ENCODE results near the gene MFNG. TPM values are rescaled to one million over a fixed set of nuclear protein-coding genes. Genes with fewer than 3 reads are reported as not detected.

The MFNG gene
- total RNA-seq, 2 experiments from 2014 or later, result 225 to 235 TPM

DNA sequence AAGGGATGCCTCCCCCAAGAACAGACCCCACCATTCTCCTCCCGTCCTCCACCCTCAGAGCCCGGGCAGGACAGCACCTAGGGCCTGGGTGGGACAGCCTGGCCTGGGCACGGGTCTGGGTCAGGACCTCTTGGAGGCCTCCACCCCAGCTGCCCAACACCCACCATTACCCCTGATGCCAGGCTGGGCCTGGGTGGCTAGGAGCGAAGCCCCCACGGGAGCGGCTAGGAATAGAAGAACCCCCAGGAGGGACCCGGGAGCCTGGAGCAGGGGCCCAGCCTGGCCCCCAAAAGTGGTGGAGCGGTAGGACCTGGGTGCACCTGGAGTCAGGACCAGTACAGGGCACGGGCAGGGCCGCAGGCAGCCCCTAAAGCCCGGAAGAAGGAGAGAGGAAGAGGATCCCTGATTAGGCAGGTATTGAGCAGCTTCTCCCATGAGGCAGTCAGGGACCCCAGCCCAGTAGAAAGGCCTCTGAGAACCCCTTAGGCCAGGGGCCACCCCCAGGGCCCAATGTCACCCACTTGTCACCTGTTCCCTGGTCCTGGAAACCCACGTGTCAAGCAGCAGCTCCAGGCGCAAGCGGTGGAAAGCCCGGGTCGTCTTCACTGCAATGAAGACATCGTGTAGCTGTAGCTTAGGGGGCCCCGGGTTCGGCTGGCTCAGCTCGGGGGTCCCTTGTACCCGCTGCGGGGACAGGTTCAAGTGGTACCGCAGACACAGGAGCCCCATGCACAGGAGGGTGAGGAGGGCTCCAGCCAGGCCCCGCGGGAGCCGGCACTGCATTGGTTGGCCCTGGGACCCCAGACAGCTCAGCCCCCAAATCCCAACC is 575 bp downstream of the MFNG start:
- intact Hi-C loops (cut with micrococcal nuclease; ENCODE audit: unreplicated experiment), result loop anchor here (1.0 kb wide), 1 partner anchor 9 kb away; no protein-coding TSS in a partner anchor
- Histone ChIP-seq H3K79me2 (ENCODE audit: insufficient read depth, low read depth, low read length) (peaks cover 56% of the 10 kb centered on the region), H3K4me1 (ENCODE audit: insufficient read depth, low read length, poor library complexity, severe bottlenecking) (peaks cover 59% of the 10 kb centered on the region), H3K4me3 (ENCODE audit: low read depth, low read length, poor library complexity, severe bottlenecking) (peak overlapping the region; percentile 80), H2AFZ (ENCODE audit: low read length) (no peak overlapping the region), H3K4me2 (ENCODE audit: low read length) (peak overlapping the region; percentile 77), H3K9me2 (ENCODE audit: insufficient read depth, low read length) (no peaks in the 10 kb centered on the region), H3K27ac (ENCODE audit: low read depth, low read length, poor library complexity, severe bottlenecking) (peak overlapping the region; percentile 91), H3K9me3 (ENCODE audit: low read length) (no peaks in the 10 kb centered on the region), H3K36me3 (ENCODE audit: insufficient read depth, low read length) (peaks cover 41% of the 10 kb centered on the region), H4K20me1 (ENCODE audit: insufficient read depth, low read length) (0 out of 2 replicates have a peak, but pooled peaks cover 5% of the 10 kb centered on the region)
- DNase-seq (ENCODE audit: low spot score), result peak; percentile 66
- TF ChIP-seq, protein P1, sequence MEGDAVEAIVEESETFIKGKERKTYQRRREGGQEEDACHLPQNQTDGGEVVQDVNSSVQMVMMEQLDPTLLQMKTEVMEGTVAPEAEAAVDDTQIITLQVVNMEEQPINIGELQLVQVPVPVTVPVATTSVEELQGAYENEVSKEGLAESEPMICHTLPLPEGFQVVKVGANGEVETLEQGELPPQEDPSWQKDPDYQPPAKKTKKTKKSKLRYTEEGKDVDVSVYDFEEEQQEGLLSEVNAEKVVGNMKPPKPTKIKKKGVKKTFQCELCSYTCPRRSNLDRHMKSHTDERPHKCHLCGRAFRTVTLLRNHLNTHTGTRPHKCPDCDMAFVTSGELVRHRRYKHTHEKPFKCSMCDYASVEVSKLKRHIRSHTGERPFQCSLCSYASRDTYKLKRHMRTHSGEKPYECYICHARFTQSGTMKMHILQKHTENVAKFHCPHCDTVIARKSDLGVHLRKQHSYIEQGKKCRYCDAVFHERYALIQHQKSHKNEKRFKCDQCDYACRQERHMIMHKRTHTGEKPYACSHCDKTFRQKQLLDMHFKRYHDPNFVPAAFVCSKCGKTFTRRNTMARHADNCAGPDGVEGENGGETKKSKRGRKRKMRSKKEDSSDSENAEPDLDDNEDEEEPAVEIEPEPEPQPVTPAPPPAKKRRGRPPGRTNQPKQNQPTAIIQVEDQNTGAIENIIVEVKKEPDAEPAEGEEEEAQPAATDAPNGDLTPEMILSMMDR (conservative IDR thresholded peaks at IDR 0.05; ENCODE audit: low read length), result no peak
- TF ChIP-seq EZH2phosphoT487 (IDR thresholded peaks at IDR 0.05; ENCODE audit: borderline replicate concordance, low read depth, low read length), result no peak
- TSS peak; percentile 85 for BruUV-seq (replicated peaks)
- CTCF ChIA-PET (ENCODE audit: unreplicated experiment), result interaction anchor here (0.8 to 1.8 kb wide), 5 partner anchors 10 to 158 kb away, joined by 3 to 14 read pairs (median 3); no protein-coding TSS in a partner anchor
- POLR2A ChIA-PET, result interaction anchor here (1.1 to 1.2 kb wide), 2 partner anchors 13 to 203 kb away, joined by 3 to 4 read pairs; partner anchors contain the start of gene CYTH4

DNA sequence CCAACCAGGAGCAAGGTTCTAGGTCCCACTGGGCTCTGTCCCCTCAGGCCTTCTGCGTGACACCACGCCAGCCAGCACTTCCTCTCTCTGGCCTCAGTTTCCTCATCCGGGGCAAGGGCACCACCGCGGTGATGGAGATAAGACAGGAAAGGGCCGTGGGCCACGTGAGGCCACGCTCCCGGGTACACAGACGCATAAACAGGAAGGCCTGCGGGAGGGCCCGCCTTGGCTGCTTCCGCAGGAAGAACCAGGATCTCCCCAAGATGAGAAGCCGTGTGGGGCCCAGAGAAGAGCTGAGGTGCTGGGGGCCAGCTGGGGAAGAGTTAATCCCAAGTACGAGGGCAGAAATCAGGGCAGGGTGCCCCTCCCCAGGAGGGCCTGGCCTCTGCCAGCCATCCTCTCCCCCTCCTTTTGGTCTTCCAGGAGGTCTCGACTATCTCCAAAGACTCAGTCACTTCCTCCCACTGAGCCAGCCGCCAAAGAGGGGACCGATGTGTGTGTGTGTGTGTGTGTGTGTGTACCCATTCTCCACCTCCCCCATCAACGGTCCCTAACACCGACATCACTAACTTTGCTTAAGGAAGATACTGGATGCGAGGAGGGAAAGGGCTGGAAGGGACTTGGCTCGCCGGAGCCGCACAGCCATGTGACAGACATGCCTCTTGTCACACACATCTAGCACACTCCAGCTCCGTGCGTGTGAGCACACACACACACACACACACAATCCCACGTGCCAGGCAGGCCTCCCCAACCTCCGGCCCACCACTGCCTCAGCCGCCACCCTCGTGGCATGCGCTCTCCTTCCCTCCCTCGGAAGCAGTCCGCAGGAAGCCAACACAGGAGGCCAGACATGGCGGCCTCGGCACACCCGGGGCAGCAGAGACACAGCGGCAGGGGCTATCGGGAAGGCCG is 1.4 kb downstream of the MFNG start:
- peak overlapping the region; percentile 80 for H3K4me3 ChIP-seq (ENCODE audit: low read depth, low read length, poor library complexity, severe bottlenecking)
- peak overlapping the region; percentile 91 for H3K27ac ChIP-seq (ENCODE audit: low read depth, low read length, poor library complexity, severe bottlenecking)
- H3K79me2 ChIP-seq (ENCODE audit: insufficient read depth, low read depth, low read length), result peaks cover 64% of the 10 kb centered on the region
- BruUV-seq (replicated peaks), result TSS peak; percentile 97
- H3K9me2 ChIP-seq (ENCODE audit: insufficient read depth, low read length), result no peaks in the 10 kb centered on the region
- CTCF ChIA-PET (ENCODE audit: unreplicated experiment), result interaction anchor here (1.8 kb wide), 1 partner anchor 12 kb away, joined by 14 read pairs; no protein-coding TSS in a partner anchor
- H3K9me3 ChIP-seq (ENCODE audit: low read length), result no peaks in the 10 kb centered on the region
- DNase-seq (ENCODE audit: low spot score), result peak; percentile 93
- intact Hi-C loops (cut with micrococcal nuclease; ENCODE audit: unreplicated experiment), result no loop called here
- peaks cover 62% of the 10 kb centered on the region for H3K4me1 ChIP-seq (ENCODE audit: insufficient read depth, low read length, poor library complexity, severe bottlenecking)
- POLR2A ChIA-PET, result interaction anchor here (0.7 to 1.2 kb wide), 2 partner anchors 202 to 283 kb away, joined by 3 read pairs; partner anchors contain the start of gene CYTH4
- peak overlapping the region; percentile 77 for H3K4me2 ChIP-seq (ENCODE audit: low read length)
- 0 out of 2 replicates have a peak, but pooled peaks cover 5% of the 10 kb centered on the region for H4K20me1 ChIP-seq (ENCODE audit: insufficient read depth, low read length)
- no peak overlapping the region for H2AFZ ChIP-seq (ENCODE audit: low read length)
- TF ChIP-seq, protein P1 (conservative IDR thresholded peaks at IDR 0.05; ENCODE audit: low read length), result no peak
- TF ChIP-seq EZH2phosphoT487 (IDR thresholded peaks at IDR 0.05; ENCODE audit: borderline replicate concordance, low read depth, low read length), result no peak
- H3K36me3 ChIP-seq (ENCODE audit: insufficient read depth, low read length), result peaks cover 49% of the 10 kb centered on the region
